Right hindlimb (tissue), 1 donor: ENCODE results near the gene FBXL7.
A peak's percentile ranks its signal among the peaks of the same experiment; 100 is the strongest.

Experiments used
- DNase-seq: peaks from one replicate; pipeline ENCODE4 v3.0.0-alpha.2; 2018

Gene FBXL7

GRCh38 chr5:15585128-15585527 lies 85.1 kb downstream of the FBXL7 start:
- DNase-seq, result no peak

GRCh38 chr5:15585841-15586591 lies 86.0 kb downstream of the FBXL7 start:
- DNase-seq, result peak; percentile 35

- DNase-seq, result no peak
Observed at GRCh38 chr5:15587916-15588315, 87.9 kb downstream of the FBXL7 start.

- DNase-seq, result no peak
Observed at GRCh38 chr5:15592728-15593127, 92.7 kb downstream of the FBXL7 start.

GRCh38 chr5:15594977-15595568 lies 95.1 kb downstream of the FBXL7 start:
- no peak for DNase-seq

- no peak for DNase-seq
Observed at GRCh38 chr5:15595929-15596328, 95.9 kb downstream of the FBXL7 start.

- no peak for DNase-seq
Observed at GRCh38 chr5:15596936-15597335, 97.0 kb downstream of the FBXL7 start.

- no peak for DNase-seq
Observed at GRCh38 chr5:15597804-15598203, 97.8 kb downstream of the FBXL7 start.

- DNase-seq, result no peak
Observed at GRCh38 chr5:15598294-15598902, 98.4 kb downstream of the FBXL7 start.

- no peak for DNase-seq
Observed at GRCh38 chr5:15600035-15600434, 100.1 kb downstream of the FBXL7 start.

GRCh38 chr5:15601274-15601673 lies 101.3 kb downstream of the FBXL7 start:
- DNase-seq, result peak; percentile 43

GRCh38 chr5:15601853-15602252 lies 101.9 kb downstream of the FBXL7 start:
- DNase-seq, result no peak

GRCh38 chr5:15604986-15605385 lies 105.0 kb downstream of the FBXL7 start:
- no peak for DNase-seq

- DNase-seq, result no peak
Observed at GRCh38 chr5:15606197-15606596, 106.2 kb downstream of the FBXL7 start.

- no peak for DNase-seq
Observed at GRCh38 chr5:15607076-15607475, 107.1 kb downstream of the FBXL7 start.

GRCh38 chr5:15609076-15609725 lies 109.2 kb downstream of the FBXL7 start:
- DNase-seq, result no peak

GRCh38 chr5:15610216-15610615 lies 110.2 kb downstream of the FBXL7 start:
- no peak for DNase-seq

- DNase-seq, result no peak
Observed at GRCh38 chr5:15611008-15611407, 111.0 kb downstream of the FBXL7 start.

- no peak for DNase-seq
Observed at GRCh38 chr5:15612915-15613635, 113.1 kb downstream of the FBXL7 start.

GRCh38 chr5:15614679-15615078 lies 114.7 kb downstream of the FBXL7 start:
- DNase-seq, result no peak

GRCh38 chr5:15615859-15616258 lies 115.9 kb downstream of the FBXL7 start:
- DNase-seq, result no peak

- DNase-seq, result no peak
Observed at GRCh38 chr5:15618938-15619337, 119.0 kb downstream of the FBXL7 start.

- DNase-seq, result no peak
Observed at GRCh38 chr5:15620501-15620900, 120.5 kb downstream of the FBXL7 start.
